ENCODE results near the gene ZNF710. TPM values are rescaled to one million over a fixed set of nuclear protein-coding genes. Genes with fewer than 3 reads are reported as not detected.

The ZNF710 gene
- total RNA-seq, 1 donor from 2014 or later, result 3.5 TPM

DNA sequence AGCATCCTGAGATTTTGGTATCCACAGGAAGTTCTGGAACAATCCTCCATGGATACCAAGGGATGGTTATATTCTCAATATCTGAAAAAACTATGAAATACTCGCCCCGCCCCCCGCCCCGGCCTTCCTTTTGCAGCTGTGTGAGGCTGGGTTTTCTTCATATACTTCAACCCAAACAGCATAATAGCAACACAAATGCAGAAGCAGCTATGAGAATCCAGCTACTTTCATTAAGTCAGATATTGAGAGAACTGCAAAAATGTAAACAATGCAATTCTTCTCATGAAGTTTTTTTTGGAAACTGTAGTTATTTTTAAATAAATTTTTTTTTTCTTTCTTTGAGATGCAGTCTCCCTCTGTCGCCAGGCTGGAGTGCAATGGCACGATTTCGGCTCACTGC is 112.0 kb downstream of the ZNF710 start:
- TF ChIP-seq, protein P1, sequence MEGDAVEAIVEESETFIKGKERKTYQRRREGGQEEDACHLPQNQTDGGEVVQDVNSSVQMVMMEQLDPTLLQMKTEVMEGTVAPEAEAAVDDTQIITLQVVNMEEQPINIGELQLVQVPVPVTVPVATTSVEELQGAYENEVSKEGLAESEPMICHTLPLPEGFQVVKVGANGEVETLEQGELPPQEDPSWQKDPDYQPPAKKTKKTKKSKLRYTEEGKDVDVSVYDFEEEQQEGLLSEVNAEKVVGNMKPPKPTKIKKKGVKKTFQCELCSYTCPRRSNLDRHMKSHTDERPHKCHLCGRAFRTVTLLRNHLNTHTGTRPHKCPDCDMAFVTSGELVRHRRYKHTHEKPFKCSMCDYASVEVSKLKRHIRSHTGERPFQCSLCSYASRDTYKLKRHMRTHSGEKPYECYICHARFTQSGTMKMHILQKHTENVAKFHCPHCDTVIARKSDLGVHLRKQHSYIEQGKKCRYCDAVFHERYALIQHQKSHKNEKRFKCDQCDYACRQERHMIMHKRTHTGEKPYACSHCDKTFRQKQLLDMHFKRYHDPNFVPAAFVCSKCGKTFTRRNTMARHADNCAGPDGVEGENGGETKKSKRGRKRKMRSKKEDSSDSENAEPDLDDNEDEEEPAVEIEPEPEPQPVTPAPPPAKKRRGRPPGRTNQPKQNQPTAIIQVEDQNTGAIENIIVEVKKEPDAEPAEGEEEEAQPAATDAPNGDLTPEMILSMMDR (IDR thresholded peaks at IDR 0.05), result no peak
- DNase-seq (ENCODE audit: low spot score in 2 of 2), result no peak
- H3K4me1 ChIP-seq, result no peaks in the 10 kb centered on the region
- no peaks in the 10 kb centered on the region for H3K36me3 ChIP-seq
- H3K9me3 ChIP-seq, result peaks cover 0 to 13% of the 10 kb centered on the region in 2 donors
- H3K27me3 ChIP-seq, result no peaks in the 10 kb centered on the region
- H3K4me3 ChIP-seq, result no peak overlapping the region
- H3K27ac ChIP-seq, result no peak overlapping the region
- intact Hi-C loops (cut with DNase I), result no loop called here

DNA sequence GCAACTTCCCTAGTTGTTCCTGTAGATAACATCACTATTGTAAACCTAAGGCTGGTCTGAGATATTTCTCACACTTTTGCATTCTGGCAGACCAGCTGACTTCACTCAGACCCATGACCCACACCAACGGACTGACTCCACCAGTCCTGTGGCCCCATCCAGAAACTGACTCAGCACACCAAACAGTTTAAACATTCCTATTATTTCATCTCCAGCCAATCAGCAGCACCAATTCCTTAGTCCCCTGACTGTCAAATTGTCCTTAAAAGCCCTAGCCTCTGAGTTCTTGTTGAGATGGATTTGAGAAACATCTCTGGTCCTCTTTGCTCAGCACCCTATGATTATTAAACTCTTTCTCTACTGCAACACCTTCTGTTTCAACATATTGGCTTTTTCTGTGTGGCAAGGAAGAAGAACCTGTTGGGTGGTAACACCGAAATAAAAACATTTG is 113.4 kb downstream of the ZNF710 start:
- no peaks in the 10 kb centered on the region for H3K4me1 ChIP-seq
- TF ChIP-seq, protein P1 (IDR thresholded peaks at IDR 0.05), result no peak
- H3K36me3 ChIP-seq, result no peaks in the 10 kb centered on the region
- H3K4me3 ChIP-seq, result no peak overlapping the region
- no peak for DNase-seq (ENCODE audit: low spot score in 2 of 2)
- no peaks in the 10 kb centered on the region for H3K27me3 ChIP-seq
- H3K27ac ChIP-seq, result no peak overlapping the region
- intact Hi-C loops (cut with DNase I), result no loop called here
- H3K9me3 ChIP-seq, result peaks cover 0 to 13% of the 10 kb centered on the region in 2 donors

DNA sequence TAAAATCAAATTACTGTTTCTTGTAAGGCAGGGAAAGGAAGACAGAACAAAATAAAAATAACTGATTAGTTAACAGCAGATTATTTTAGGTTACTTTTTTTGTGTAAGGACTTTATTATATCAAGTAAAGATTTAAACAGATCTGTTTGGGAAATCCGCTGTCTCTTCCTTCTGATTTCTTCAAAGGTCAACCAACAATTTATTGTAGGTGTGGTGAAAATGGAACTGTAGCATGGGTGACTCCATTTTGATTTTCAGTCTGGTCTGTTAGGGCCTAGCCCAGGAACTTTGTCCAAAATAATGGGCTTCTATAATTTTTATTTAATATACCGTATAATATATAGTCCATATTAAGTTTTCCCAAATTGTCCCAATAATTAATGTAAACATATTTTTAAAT is 114.7 kb downstream of the ZNF710 start:
- Histone ChIP-seq H3K9me3 (peaks cover 0 to 13% of the 10 kb centered on the region in 2 donors), H3K27me3 (no peaks in the 10 kb centered on the region), H3K4me1 (no peaks in the 10 kb centered on the region), H3K36me3 (no peaks in the 10 kb centered on the region), H3K27ac (no peak overlapping the region), H3K4me3 (no peak overlapping the region)
- no peak for DNase-seq (ENCODE audit: low spot score in 2 of 2)
- intact Hi-C loops (cut with DNase I), result no loop called here
- TF ChIP-seq, protein P1 (IDR thresholded peaks at IDR 0.05), result no peak

DNA sequence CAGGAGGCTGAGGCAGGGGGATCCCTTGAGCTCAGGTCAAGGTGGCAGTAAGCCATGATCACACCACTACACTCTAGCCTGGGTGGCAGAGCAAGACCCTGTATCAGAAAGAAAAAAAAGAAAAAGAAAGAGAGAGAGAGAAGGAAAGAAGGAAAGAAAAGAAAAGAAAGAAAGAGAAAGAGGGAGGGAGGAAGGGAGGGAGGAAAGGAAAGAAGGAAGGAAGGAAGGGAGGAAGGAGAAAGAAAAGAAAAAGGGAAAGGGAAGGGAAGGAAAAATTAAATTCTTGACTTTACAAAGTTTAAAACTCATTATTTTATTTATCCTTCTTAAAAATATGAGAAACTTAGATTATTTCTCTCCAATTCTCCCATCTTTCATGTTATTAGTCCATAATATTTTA is 118.2 kb downstream of the ZNF710 start:
- intact Hi-C loops (cut with DNase I), result no loop called here
- TF ChIP-seq, protein P1 (IDR thresholded peaks at IDR 0.05), result no peak

DNA sequence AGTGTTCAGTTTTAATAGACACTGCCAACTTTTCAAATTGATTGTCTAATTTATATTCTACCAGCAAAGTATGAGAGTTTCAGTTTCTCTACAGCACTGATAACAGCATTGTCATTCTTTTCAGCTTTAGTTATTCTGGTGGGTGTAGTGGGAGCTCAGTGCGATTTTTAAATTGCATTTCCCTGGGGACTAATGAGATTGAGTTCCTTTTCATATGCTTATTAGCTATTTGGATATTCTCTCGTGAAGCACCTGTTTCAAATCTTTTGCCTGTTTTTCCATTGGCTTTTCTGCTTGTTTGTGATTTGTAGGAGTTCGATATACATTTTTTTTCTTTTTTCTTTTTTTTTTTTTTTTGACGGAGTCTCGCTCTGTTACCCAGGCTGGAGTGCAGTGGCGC is 120.0 kb downstream of the ZNF710 start:
- Histone ChIP-seq H3K4me1 (no peaks in the 10 kb centered on the region), H3K36me3 (no peaks in the 10 kb centered on the region), H3K4me3 (no peak overlapping the region), H3K27ac (no peak overlapping the region), H3K27me3 (no peaks in the 10 kb centered on the region), H3K9me3 (no peaks in the 10 kb centered on the region)
- TF ChIP-seq, protein P1 (IDR thresholded peaks at IDR 0.05), result no peak
- DNase-seq (ENCODE audit: low spot score in 2 of 2), result no peak
- intact Hi-C loops (cut with DNase I), result no loop called here

More for the DNA sequence above, 118.2 kb downstream of the ZNF710 start:
- no peak for DNase-seq (ENCODE audit: low spot score in 2 of 2)
- Histone ChIP-seq H3K27ac (no peak overlapping the region), H3K27me3 (no peaks in the 10 kb centered on the region), H3K36me3 (no peaks in the 10 kb centered on the region), H3K4me1 (no peaks in the 10 kb centered on the region), H3K4me3 (no peak overlapping the region), H3K9me3 (peaks cover 0 to 10% of the 10 kb centered on the region in 2 donors)

DNA sequence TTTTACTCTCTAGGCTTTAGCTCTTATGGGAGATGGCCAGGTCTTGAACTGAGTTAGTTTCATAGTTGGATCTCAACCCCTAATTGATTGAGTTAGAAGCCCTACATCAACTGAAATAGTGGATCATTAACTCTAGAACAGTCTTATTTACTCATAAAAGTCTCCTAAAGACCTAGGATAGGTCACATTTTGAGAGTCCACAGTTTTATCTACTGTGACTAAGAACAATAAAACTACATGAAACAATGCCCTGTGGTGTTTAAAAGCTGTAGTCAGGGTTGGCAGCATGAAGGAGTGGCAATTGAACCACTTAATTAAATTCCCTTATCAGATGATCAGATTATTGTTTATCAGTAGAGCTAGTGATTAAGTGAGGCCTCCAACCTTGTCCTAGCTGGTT is 123.4 kb downstream of the ZNF710 start:
- DNase-seq (ENCODE audit: low spot score in 2 of 2), result no peak
- TF ChIP-seq, protein P1 (IDR thresholded peaks at IDR 0.05), result no peak
- no peak overlapping the region for H3K27ac ChIP-seq

More for the DNA sequence above, 123.4 kb downstream of the ZNF710 start:
- H3K27me3 ChIP-seq, result no peaks in the 10 kb centered on the region
- no peak overlapping the region for H3K4me3 ChIP-seq
- H3K36me3 ChIP-seq, result no peaks in the 10 kb centered on the region
- intact Hi-C loops (cut with DNase I), result no loop called here
- no peaks in the 10 kb centered on the region for H3K4me1 ChIP-seq
- H3K9me3 ChIP-seq, result no peaks in the 10 kb centered on the region

Measured in ascending aorta (tissue), 2 donors.